Activated CD8-positive, alpha-beta memory T cell treated with anti-CD3 and anti-CD28 coated beads for 48 hours (primary cell): ENCODE measurements around the gene MRPS23.

ENCODE experiments used
- DNase-seq, 3 experiments: peaks; one replicate each; pipeline ENCODE4 v3.0.0-alpha.2; 2020; ENCODE audit warnings: low read depth in 2 of 3, low spot score in 2 of 3

MRPS23 gene

DNA sequence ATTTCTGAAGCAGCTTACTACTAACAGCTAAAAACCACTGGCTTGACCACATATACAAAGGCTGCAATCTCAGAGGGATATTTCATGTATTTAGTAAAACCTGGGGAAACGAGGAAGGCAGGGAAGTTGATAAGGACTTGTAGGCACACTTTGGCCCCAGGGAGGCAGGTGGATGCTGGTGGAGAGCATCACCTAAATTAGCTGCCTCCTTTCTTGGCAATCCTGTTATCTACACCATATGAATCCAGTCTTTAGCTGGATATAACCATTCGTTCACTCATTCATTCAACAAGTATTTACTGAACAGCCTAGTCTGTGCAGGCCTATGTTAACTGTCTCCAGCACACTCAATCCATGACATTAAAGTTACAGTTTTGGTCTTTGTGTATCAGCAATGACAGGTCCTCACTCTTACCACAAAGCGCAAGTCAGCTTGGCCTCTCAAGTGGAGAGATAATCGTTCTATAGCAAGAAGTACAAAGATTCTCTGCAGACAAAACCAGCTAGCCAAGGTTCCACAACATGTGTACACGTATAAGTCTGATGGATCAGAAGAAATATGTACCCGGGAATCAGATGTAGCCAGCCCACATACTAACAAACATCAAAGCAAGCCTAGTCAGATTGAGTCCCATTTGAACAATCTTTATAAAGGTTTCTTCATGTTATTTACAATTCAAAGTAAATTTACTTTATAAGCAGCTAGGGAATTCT lies 10.8 kb downstream of the MRPS23 start:
- no peak for DNase-seq

DNA sequence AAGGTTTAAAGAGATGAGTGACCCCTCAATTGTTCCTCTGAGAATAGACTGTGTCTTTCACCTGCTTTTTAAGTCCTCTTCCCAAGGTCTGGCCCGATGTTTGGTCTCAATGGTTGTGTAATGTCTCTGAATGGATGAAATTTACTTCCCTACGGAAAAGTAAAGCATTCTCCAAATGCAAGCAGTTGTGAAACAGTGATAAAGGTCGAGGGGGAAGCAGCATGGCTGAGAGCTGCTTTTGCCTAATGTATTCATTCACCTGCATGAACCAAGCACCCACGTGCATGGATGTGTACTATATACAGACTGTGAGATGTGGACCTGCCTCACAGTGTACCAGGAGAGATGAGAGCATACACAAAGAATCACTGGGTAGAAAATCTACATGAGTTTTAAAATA lies 11.4 kb downstream of the MRPS23 start:
- DNase-seq = no peak

DNA sequence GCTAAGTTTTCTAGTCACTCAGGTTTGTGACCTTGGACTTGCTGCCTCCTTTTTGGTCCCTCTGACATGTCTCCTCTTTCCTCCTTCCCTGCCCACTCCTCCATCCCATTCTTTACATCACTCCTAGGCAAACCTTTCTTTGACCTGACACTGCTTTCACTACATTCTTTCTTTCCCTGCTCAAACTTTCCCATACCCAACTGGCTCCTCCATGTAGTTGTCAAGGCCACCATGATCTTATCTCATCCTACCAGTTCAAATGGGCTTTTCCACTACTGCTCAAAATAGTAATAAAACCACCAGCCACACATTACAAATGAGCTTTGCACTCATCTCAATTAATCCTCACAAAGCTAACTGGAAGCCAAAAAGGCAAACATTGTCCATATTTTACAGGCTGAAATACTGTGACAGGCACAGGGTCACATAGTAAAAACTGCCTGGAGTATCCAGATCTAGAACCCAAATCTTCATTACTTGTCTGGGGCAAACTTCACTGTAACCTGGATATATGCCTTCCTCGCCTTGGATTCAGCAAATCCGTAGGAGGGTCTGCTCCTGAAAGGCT lies 14.4 kb downstream of the MRPS23 start:
- no peak for DNase-seq

DNA sequence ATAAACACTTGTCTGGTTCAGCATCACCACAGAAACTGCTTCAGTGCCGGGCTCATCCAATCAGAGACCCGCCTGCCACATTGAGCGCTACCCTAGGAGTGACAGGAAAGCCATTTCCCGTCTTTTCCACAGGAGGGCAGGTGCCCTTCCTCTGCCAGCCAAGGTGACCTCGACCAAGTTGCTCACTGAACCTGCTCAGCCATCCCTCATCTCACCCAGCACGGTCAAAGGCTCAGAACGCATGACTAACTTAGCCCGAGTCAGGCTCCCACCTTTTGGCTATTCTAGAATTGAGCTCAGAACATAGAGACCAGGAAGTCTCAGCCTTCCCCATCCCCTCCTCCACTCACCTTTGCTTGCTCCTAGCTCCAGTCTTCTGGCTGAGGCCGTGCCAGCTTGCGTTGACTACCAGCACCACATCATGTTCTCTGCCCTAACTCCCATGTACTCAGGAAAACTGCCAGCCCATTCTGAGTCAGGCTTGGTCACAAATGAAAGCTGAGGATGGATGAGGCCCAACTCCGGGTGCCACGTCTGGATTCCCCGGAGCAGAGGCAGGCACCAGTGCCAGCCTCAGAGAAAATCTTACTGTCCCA lies 15.6 kb downstream of the MRPS23 start:
- DNase-seq = no peak

DNA sequence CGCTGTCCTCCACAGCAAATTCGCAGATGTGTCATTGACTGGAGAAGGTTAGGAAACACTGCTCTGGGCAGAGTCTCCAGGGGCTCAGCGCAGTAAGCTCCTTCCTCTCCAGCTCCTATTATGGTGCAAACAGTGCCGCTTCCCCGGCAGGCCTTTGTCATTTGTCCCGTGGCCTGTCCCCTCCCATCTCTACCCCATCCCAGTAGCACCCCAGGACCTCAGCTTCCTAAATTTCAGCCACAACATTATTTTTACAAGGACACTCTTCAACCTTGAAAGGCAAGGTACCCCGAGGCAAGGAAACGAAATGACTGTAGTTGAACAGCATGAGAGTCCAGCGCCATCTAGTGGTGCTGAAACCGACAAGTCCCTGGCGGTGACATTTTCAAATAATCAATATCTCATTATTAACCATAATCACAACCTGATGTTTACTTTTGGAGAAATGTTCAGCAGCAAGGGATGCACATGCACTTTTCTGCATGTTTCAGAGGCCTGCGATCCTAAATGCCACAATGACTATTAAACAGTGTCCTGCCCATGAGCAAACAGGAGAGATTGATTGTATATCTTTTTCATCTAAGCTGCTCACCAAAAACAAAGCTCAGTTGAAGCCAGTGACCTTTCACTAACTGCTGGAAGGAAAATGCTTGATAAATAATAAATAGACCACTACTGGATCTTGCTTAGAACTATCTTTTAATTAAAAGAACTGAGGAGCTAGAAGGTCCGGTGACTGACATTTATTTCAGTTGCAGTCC lies 16.5 kb downstream of the MRPS23 start:
- peak; percentile 16 to 54 (median 51) for DNase-seq

DNA sequence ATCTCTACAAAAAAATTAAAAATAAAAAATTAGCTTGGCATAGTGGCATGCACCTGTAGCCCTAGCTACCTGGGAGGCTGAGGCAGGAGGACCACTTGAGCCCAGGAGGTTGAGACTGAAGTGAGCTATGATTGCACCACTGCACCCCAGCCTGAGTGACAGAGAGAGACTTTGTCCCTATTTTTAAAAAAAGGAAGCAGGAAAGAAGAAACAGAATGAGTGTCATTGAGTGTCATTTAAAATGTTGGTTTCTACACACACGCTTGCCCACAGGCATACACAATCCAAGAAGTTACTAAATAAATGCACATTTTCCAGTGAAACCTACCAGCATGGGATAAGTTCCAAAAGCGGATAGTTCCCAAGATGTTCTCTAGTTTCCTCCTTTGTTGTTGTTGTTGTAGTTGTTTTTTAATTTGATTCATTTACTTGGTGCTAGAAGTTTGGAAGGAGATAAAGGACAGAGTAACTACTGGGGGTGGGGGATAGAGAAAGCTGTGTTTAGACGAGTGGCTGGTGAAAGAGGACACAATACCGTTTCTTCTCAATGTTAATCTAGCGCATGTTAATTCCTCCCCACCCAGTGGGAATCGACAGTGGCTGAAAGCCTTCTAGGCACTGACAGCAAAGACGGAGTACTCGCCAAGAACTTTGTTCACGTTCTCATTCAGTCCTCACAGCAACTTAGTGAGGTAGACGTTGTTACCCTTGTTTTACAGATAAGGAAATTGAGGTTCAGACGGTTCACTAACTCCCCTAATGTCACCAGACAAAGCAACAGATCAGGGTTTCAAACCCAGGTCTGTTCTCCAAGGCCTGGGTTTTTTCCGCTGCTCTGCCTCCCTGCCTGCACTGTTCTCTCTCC lies 17.3 kb downstream of the MRPS23 start:
- DNase-seq = no peak

DNA sequence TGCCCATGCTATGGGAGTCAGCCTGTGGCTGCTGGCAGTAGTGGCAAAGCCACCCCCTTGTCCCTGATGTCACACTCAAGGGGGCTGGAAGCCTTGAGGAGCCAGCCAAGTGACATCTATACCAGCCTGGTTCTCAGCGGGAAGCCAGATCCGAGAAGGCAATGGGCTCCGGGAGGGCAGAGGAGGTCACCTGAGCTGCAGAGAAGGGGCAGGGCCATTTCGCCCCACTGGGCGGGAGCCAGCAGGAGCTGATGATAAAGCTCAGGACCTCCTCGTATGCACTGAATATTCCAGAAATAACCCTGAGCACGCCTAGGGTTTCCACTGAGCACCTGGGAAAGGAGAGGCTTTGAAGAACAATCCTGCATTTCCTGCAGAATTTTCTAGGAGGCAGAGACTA lies 19.0 kb downstream of the MRPS23 start:
- no peak for DNase-seq

DNA sequence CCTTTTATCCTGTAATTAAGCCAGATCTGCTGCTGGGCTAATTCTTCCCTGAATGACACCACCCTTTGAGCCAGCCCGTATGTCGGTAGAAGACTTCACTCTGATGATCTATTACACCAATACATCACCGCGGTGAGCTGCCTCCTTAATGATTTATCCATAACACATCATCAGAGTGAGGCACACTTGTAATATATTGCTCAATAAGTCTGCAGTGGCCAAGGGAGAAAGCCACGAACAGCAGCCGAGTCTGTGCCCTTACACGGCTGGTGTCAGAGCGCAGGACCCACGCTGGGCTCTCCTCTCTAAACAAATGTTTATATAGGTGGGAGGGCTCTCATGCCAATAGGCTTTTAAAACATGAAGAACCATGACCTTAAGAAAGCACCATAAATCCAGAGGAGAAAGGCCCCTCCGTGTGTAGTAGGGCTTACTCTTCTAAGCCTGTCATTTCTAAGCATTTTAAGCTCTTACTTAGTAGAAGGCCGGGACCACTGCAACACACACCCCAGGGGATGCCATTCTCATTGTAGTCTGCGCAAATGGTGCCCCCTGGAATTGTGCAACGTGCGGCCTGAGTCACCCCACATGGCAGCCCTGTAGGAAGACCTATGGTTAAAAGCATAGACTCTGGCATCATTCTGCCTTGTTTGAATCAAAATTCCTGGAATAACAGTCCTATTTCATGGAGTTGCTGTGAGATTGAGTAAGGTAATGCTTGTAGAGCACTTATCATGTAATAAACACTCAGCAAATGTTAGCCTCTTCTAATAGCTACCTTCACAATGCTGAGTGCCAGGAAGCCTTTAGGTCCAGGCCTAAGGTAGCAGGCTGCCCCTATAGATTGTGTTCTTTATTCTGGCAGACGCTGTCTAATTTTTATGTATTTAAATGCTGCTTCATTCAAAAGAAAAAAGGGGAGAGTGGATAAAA lies 26.1 kb downstream of the MRPS23 start:
- DNase-seq = no peak

DNA sequence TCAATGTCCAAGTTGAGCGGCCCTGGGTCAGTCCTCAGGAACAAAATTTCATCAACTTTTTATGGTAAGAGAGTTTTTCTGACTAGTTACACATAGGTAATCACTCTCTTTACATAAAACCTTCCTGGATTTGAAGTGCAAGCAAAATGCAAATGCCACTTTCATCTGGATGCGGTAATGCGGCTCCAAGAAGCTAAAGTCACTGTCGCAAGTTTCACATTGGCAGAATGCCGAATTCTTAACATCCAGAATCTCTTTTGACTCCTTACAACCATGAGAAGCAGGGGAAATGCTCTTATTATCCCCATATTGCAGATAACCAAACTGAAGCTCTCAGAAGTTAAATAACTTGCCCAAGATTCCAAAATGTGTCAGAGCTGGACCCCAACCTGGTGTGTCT lies 30.0 kb downstream of the MRPS23 start:
- no peak for DNase-seq

DNA sequence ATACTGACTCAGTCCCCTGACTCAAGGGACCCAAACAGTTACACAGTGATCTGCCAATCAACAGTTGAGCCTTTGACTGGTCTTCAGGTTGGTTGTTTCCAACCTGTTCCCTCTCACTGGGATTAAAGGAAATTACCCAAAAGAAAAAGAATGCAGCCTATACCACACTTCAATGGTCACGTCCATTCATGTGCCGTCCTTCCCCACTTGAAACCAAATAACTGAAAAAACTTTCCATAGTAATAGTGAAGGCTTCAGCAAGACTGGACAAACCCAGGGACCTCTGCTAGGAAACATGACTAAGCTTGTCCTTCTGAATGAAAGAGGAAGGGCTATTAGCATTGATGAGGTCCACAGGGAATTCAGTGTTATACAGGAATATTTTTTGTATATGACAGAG lies 30.6 kb downstream of the MRPS23 start:
- no peak for DNase-seq

DNA sequence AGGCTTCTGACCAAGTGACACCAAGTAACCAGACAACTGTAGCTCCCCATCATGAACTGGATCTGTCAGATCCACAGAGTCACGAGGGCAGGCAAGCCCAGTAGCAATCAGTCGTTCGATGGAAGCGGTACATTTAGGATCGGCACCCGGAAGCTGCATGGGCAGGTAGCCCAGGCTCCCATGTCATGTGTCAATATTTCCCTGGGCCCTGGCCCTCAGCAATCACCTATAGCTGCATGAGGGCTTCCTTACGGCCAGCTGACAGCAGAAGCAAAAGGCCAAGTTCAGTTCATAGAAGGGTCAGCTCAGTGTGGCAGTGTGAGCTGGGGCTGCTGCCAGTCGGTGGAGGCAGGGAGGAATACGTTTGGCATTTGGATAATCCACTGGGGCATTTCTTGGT lies 31.8 kb downstream of the MRPS23 start:
- no peak for DNase-seq

DNA sequence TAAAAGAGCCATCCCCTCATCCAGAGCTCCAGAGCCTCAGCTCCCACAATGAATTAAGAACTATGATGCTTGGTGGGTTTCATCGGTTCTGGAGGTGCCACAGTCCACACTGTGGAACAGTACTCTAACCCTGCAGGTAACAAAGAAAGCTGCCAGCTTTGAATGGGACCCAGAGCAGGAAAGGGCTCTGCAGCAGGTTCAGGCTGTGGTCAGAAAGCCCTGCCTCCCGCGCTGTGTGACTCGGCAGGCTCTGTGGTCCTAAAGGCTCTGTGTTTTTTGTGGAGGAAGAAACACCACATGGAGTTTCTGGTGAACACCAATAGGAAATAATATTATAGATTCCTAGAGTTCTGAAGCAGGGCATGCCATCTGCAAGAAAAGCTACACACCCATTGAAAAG lies 32.5 kb downstream of the MRPS23 start:
- no peak for DNase-seq

DNA sequence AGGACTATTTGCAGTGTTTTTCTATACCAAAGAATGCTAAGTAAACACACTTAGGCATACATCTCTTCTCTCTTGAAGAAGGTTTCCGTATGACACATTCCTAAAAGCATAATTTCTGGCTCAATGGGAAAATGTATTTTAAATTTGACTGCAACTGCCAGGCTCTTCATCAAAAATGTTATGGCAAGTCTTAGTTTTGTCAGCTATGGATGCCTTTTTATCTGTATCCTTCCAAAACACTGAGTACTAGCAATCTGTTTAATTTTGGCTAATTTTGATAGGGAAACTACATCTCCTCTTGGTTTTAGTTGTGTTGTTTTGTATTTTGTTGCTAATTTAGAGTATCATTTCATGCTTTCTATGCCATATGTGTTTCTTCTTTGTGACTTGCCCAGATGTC lies 35.4 kb downstream of the MRPS23 start:
- no peak for DNase-seq

DNA sequence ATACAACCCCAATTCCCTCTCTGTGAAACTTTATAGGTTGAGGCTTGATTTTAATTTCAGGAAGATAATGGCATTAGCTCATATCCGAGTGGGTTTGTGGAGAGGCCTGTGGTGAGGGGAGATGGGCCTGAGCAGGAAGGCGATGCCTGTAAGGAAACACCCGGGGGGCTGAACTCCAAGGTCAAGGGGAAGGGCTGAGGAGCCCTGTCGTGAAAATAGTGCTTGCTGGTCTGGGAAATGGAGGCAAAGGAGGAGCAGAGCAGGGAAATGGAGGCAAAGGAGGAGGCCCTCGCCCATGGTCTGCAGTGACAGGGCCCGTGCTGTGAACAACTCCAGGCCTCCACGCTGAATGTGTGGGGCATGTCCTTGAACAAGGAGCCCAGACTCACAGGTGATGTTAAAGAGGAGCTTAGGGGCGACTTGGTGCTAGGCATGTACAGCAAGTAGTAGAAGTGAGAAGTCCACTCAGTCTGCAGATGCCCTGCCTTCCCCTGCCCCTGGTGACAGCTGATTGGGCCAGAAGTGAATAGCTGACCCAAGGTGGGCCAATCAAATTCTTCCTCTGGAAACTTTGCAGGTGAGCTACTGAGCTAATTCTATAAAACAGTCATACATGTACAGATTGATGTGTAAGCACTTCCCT lies 38.1 kb downstream of the MRPS23 start:
- DNase-seq = no peak

DNA sequence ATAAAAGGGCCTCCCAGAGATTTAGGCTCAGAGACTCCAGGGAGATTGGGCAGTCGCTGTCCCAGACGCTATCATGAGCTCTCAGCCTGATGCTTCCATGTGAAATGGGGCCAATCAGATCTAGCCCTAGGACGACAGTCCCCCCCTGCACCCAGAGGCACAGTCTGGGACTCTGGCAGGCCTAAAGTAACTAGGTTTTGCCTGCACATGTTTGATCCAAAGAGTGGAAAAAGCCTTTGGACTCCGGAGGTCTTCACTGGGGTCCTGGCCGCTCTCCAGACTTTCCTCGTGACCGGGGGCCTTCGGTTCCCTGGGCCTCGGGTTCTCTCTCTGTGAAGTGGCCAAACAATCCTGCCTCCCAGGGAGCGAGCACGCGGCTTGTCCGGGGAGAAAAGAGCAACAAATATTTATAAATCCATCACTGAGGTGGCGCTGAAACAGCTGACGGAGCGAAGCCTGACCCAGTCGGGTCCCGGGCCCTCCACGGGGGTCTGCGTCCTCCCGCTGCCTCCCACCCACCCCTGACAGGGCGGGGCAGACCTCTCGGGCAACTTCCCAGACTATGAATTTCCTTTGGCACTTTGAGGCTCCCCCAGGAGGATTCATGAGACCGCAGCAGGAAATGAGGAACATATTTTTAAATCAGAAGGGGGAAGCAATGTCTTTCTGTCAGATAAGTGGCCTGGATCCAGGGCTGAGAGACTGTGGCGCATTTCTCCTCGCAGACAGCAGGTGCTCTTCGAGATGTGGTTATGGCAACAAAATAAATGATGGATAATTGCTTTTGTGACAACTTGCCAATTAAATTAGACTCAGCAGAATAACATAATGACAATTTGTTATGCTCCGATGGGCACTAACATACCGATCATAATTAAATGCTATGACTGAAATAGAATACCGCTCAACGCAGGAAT lies 38.9 kb downstream of the MRPS23 start:
- no peak for DNase-seq

DNA sequence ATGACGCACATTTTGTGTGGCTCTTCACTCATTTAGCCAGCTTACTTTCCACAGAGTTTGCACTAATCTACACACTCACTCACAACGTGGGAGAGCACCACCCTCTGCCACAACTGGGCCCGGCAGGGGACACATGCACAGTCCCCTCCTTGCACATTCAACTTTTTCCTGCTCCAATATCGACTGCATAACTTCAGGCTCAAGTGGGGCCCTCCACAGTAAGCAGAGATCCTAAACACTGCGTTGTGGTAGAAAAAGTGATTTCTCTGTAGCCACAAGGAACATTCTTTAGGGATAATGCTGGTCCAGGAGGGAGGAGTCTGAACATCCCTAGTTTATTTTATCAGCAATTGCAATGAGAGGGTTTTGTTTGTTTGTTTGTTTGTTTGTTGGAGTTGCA lies 40.0 kb downstream of the MRPS23 start:
- DNase-seq = no peak

DNA sequence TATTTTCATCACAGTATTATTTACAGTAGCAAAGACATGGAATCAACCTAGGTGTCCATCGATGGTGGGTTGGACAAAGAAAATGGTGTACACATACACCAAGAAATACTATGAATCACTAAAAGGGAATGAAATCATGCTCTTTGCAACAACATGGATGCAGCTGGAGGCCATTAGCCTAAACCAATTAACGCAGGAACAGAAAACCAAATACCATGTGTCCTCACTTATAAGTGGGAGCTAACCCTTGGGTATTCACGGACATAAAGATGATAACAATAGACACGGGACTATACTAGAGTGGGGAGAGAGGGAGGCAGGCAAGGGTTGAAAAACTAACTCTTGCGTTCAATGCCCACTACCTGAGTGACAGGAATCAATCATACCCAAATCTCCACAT lies 41.0 kb downstream of the MRPS23 start:
- no peak for DNase-seq

DNA sequence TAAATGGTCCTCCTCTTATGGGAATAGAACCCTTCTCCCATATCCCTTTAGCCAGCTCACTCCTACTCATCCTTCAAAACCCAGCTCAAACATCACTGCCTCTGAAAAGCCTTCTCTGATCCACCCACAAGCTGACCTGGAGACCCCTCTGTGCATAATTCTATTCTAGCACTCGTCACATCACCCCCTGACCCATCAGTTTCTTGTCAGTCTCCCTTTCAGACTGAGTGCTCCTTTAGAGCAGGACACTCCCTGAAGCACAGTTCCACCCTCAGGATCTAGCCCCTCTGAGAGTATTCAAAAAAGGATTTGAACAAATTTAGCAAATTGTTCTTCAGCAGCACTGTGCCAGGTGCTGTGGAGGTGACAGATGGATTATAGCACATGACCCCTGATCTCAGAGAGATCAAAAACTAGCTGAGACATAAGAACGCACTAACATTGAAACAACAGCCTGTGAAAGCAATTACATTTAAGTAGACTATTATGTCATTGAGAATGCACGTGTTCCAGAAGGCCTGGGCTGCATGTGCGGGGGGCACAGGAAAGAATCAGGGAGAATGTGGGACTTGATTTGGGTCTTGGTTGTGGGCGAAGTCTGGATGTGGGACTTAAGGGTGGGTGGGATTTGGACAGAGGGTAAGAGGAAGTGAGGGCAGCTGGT lies 43.5 kb downstream of the MRPS23 start:
- no peak for DNase-seq
